H9 (cell line): ENCODE measurements around the gene GATA2. TPM values are rescaled to one million over a fixed set of nuclear protein-coding genes. Genes with fewer than 3 reads are reported as not detected.

ENCODE experiments used
- DNase-seq: peaks from one replicate; pipeline ENCODE4 v3.0.0-alpha.2; 2017
- H2AFZ ChIP-seq: one replicate; pipeline ENCODE4 v1.6.1; 2013; ENCODE audit warnings: mild to moderate bottlenecking, low read length, control low read depth, moderate library complexity
- H2AK5ac ChIP-seq: 2 replicates; pipeline ENCODE4 v1.6.1; 2013; ENCODE audit warnings: low read length, control low read depth, mixed read lengths; ENCODE audit not compliant: insufficient read length
- H2BK120ac ChIP-seq: one replicate; pipeline ENCODE4 v1.6.1; 2013; ENCODE audit warnings: low read depth, mild to moderate bottlenecking, low read length, control low read depth, inconsistent platforms; ENCODE audit not compliant: poor library complexity, severe bottlenecking
- H2BK12ac ChIP-seq: 2 replicates; pipeline ENCODE4 v1.6.1; 2013; ENCODE audit warnings: low read length, control low read depth, mixed read lengths, low read depth; ENCODE audit not compliant: insufficient read length
- H2BK15ac ChIP-seq: 2 replicates; pipeline ENCODE4 v1.6.1; 2013; ENCODE audit warnings: low read depth, low read length, control low read depth
- H2BK20ac ChIP-seq: one replicate; pipeline ENCODE4 v1.6.1; 2013; ENCODE audit warnings: low read depth, mild to moderate bottlenecking, low read length, control low read depth, inconsistent platforms; ENCODE audit not compliant: poor library complexity, severe bottlenecking
- H2BK5ac ChIP-seq: 2 replicates; pipeline ENCODE4 v1.6.1; 2013; ENCODE audit warnings: low read length, control low read depth, mixed read lengths; ENCODE audit not compliant: insufficient read length
- H3K14ac ChIP-seq: 2 replicates; pipeline ENCODE4 v1.6.1; 2013; ENCODE audit warnings: low read length, control low read depth; ENCODE audit not compliant: insufficient read depth
- H3K18ac ChIP-seq: 2 replicates; pipeline ENCODE4 v1.6.1; 2013; ENCODE audit warnings: low read depth, mild to moderate bottlenecking, mixed read lengths, low read length, control low read depth; ENCODE audit not compliant: insufficient read length
- H3K23ac ChIP-seq: 2 replicates; pipeline ENCODE4 v1.6.1; 2013; ENCODE audit warnings: low read length, control low read depth, mixed read lengths, low read depth; ENCODE audit not compliant: insufficient read length
- H3K23me2 ChIP-seq: 2 replicates; pipeline ENCODE4 v1.6.1; 2013; ENCODE audit warnings: low read depth, mild to moderate bottlenecking, mixed read lengths, low read length, control low read depth; ENCODE audit not compliant: insufficient read length, poor library complexity, severe bottlenecking
- H3K27ac ChIP-seq: 2 replicates; pipeline ENCODE4 v1.5.1; 2013; ENCODE audit warnings: low read length, control low read depth, mixed read lengths, low read depth; ENCODE audit not compliant: insufficient read length
- H3K27me3 ChIP-seq: 2 replicates; pipeline ENCODE4 v1.6.1; 2013; ENCODE audit warnings: low read length, control low read depth, inconsistent platforms; ENCODE audit not compliant: insufficient read depth
- H3K4ac ChIP-seq: 2 replicates; pipeline ENCODE4 v1.6.1; 2013; ENCODE audit warnings: low read depth, mild to moderate bottlenecking, control low read depth, inconsistent platforms, low read length, moderate library complexity
- H3K4me1 ChIP-seq: 2 replicates; pipeline ENCODE4 v1.6.1; 2013; ENCODE audit warnings: low read length, control low read depth, inconsistent platforms; ENCODE audit not compliant: insufficient read depth
- H3K4me2 ChIP-seq: 2 replicates; pipeline ENCODE4 v1.6.1; 2013; ENCODE audit warnings: low read length, control low read depth, mixed read lengths; ENCODE audit not compliant: insufficient read length, insufficient read depth
- H3K56ac ChIP-seq: 2 replicates; pipeline ENCODE4 v1.6.1; 2013; ENCODE audit warnings: low read depth, mild to moderate bottlenecking, mixed read lengths, low read length, control low read depth; ENCODE audit not compliant: insufficient read length
- H3K79me1 ChIP-seq: 2 replicates; pipeline ENCODE4 v1.6.1; 2013; ENCODE audit warnings: low read depth, mild to moderate bottlenecking, moderate library complexity, low read length, control low read depth, inconsistent platforms; ENCODE audit not compliant: insufficient read depth, poor library complexity, severe bottlenecking
- H3K79me2 ChIP-seq: 2 replicates; pipeline ENCODE4 v1.6.1; 2013; ENCODE audit warnings: low read length, control low read depth, inconsistent platforms; ENCODE audit not compliant: insufficient read depth
- H3K9ac ChIP-seq: 2 replicates; pipeline ENCODE4 v1.6.1; 2013; ENCODE audit warnings: low read length, control low read depth, mixed read lengths; ENCODE audit not compliant: insufficient read length; ENCODE audit errors: extremely low read depth
- H3K9me3 ChIP-seq: one replicate; pipeline ENCODE4 v1.6.1; 2013; ENCODE audit warnings: low read depth, low read length, inconsistent platforms; ENCODE audit not compliant: control insufficient read depth
- H3T11ph ChIP-seq: one replicate; pipeline ENCODE4 v1.6.1; 2013; ENCODE audit warnings: mild to moderate bottlenecking, low read length, control low read depth, inconsistent platforms
- H4K20me1 ChIP-seq: one replicate; pipeline ENCODE4 v1.6.1; 2013; ENCODE audit not compliant: control insufficient read depth, insufficient read length, insufficient read depth
- H4K5ac ChIP-seq: 2 replicates; pipeline ENCODE4 v1.6.1; 2013; ENCODE audit warnings: low read depth, mild to moderate bottlenecking, mixed read lengths, low read length, control low read depth; ENCODE audit not compliant: insufficient read length
- H4K8ac ChIP-seq: replicated peaks from 2 replicates; pipeline ENCODE4 v1.6.1; 2013; ENCODE audit warnings: low read length, control low read depth, mixed read lengths, low read depth; ENCODE audit not compliant: insufficient read length
- H4K91ac ChIP-seq: 2 replicates; pipeline ENCODE4 v1.6.1; 2013; ENCODE audit warnings: low read depth, mild to moderate bottlenecking, moderate library complexity, mixed read lengths, low read length, control low read depth; ENCODE audit not compliant: insufficient read length
- H3K27ac Mint-ChIP-seq, 3 experiments: 2 replicates in 2 of 3; 3 replicates in 1 of 3; pipeline ENCODE4 v1.8.0; 2020 to 2021; ENCODE audit warnings: mixed read lengths in 3 of 3, mild to moderate bottlenecking in 1 of 3, moderate library complexity in 1 of 3
- H3K27me3 Mint-ChIP-seq: 2 replicates; pipeline ENCODE4 v1.8.0; 2021; ENCODE audit warnings: low read depth, mild to moderate bottlenecking, moderate library complexity, mixed read lengths
- H3K36me3 Mint-ChIP-seq, 3 experiments: 2 replicates in 2 of 3; 3 replicates in 1 of 3; pipeline ENCODE4 v1.8.0; 2020 to 2021; ENCODE audit warnings: low read depth in 3 of 3, mixed read lengths in 3 of 3; ENCODE audit not compliant: insufficient read depth in 1 of 3
- H3K4me1 Mint-ChIP-seq, 2 experiments: 2 replicates each; pipeline ENCODE4 v1.8.0; 2020; ENCODE audit warnings: mixed read lengths in 2 of 2
- H3K4me3 Mint-ChIP-seq, 2 experiments: 2 replicates in 1 of 2; 3 replicates in 1 of 2; pipeline ENCODE4 v1.8.0; 2020 to 2021; ENCODE audit warnings: mild to moderate bottlenecking in 2 of 2, mixed read lengths in 2 of 2, moderate library complexity in 1 of 2
- H3K9me3 Mint-ChIP-seq, 2 experiments: 2 replicates in 1 of 2; 3 replicates in 1 of 2; pipeline ENCODE4 v1.8.0; 2020; ENCODE audit warnings: mild to moderate bottlenecking in 2 of 2, mixed read lengths in 2 of 2, moderate library complexity in 1 of 2
- WGBS: extraction: QIAGEN DNeasy Blood & Tissue Kit; methylation state at CpG from one replicate; pipeline ENCODE4 v1.1.7; 2013; ENCODE audit warnings: missing lambda C conversion rate, low lambda C conversion rate, mixed read lengths; ENCODE audit not compliant: insufficient read length; ENCODE audit errors: extremely low coverage; 5-methylcytosine and 5-hydroxymethylcytosine counted together
- total RNA-seq: library from RNA; stranded (reverse); gene quantifications from 2 replicates; pipeline ENCODE4 v1.2.1, GENCODE V29; 2021
- TF ChIP-seq, protein P1 (sequence below): fragments of 200-600 bp; sonication (generic); conservative IDR thresholded peaks from 3 replicates; pipeline ENCODE4 v1.8.0; 2021; ENCODE audit warnings: antibody characterized with exemption, mild to moderate bottlenecking

The GATA2 gene
- total RNA-seq, 1 experiment from 2014 or later = 1.9 TPM

DNA sequence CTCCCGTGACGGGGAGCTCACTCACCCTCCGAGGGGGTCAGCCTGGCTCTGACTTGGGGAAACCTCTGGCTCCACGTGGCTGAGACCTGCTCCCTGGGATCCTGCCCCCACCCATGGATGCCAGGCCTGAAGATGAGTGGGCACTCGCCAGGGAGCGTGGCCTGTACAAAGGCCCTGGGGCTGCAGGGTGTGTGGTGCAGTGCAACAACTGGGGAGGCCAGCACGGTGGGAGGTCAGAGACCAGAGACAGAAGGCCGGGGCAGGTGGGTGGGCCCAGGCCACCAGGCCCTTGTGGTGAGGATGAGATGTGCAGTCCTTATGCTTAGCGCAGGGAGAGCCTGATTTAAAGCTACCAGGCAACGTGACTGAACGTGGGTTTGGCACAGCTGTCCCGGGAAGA, 31.3 kb downstream of the GATA2 start:
- no CpG with 5 or more reads among the region's 12 CpGs for WGBS

More for the DNA sequence above, 31.3 kb downstream of the GATA2 start:
- H3K23me2 ChIP-seq = no peaks in the 10 kb centered on the region
- H3K27ac ChIP-seq = no peak overlapping the region
- no peak overlapping the region for H3K18ac ChIP-seq
- no peak overlapping the region for H3K14ac ChIP-seq
- Mint-ChIP-seq H3K27me3 (peaks cover 72% of the 10 kb centered on the region), H3K27ac (no peak overlapping the region; a peak in 2 of 7 replicates), H3K4me3 (no peak overlapping the region), H3K36me3 (no peaks in the 10 kb centered on the region), H3K9me3 (peaks cover 0 to 2% of the 10 kb centered on the region in 2 experiments; a peak in 2 of 5 replicates), H3K4me1 (peaks cover 6 to 12% of the 10 kb centered on the region in 2 experiments)
- H3K27me3 ChIP-seq = no peaks in the 10 kb centered on the region
- H3T11ph ChIP-seq = no peak overlapping the region
- H4K91ac ChIP-seq = no peak overlapping the region
- no peaks in the 10 kb centered on the region for H3K79me1 ChIP-seq
- H3K79me2 ChIP-seq = no peaks in the 10 kb centered on the region
- H2AK5ac ChIP-seq = no peak overlapping the region
- H3K4me1 ChIP-seq = no peaks in the 10 kb centered on the region
- H2AFZ ChIP-seq = no peak overlapping the region
- no peak for DNase-seq
- no peak overlapping the region for H2BK20ac ChIP-seq
- H2BK120ac ChIP-seq = no peak overlapping the region
- H3K9ac ChIP-seq = no peak overlapping the region
- H4K20me1 ChIP-seq = no peaks in the 10 kb centered on the region
- H2BK5ac ChIP-seq = no peak overlapping the region
- H4K5ac ChIP-seq = no peak overlapping the region
- H3K9me3 ChIP-seq = no peaks in the 10 kb centered on the region
- H3K56ac ChIP-seq = no peak overlapping the region
- no peak overlapping the region for H2BK15ac ChIP-seq
- H3K4ac ChIP-seq = no peak overlapping the region
- no peak overlapping the region for H2BK12ac ChIP-seq
- H3K4me2 ChIP-seq = no peak overlapping the region
- no peak overlapping the region for H3K23ac ChIP-seq
- H4K8ac ChIP-seq = no peak overlapping the region
- TF ChIP-seq, protein P1, sequence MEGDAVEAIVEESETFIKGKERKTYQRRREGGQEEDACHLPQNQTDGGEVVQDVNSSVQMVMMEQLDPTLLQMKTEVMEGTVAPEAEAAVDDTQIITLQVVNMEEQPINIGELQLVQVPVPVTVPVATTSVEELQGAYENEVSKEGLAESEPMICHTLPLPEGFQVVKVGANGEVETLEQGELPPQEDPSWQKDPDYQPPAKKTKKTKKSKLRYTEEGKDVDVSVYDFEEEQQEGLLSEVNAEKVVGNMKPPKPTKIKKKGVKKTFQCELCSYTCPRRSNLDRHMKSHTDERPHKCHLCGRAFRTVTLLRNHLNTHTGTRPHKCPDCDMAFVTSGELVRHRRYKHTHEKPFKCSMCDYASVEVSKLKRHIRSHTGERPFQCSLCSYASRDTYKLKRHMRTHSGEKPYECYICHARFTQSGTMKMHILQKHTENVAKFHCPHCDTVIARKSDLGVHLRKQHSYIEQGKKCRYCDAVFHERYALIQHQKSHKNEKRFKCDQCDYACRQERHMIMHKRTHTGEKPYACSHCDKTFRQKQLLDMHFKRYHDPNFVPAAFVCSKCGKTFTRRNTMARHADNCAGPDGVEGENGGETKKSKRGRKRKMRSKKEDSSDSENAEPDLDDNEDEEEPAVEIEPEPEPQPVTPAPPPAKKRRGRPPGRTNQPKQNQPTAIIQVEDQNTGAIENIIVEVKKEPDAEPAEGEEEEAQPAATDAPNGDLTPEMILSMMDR = peak; percentile 24; the same call in 1 of the 3 replicates
